GM21526 (cell line): ENCODE measurements around the gene NEXMIF.
A peak's percentile ranks its signal among the peaks of the same experiment; 100 is the strongest.
"Not testable (repeated sequence)": the region's sequence is repeated elsewhere in the genome, so short reads cannot be mapped to it uniquely, and the experiment has no call there.

Experiments used
- ATAC-seq: cut with Tn5 transposase; IDR thresholded peaks from one replicate; pipeline ENCODE4 v1.9.1; 2021; ENCODE audit warnings: moderate library complexity; ENCODE audit not compliant: unreplicated experiment, low FRiP score

Gene NEXMIF

DNA sequence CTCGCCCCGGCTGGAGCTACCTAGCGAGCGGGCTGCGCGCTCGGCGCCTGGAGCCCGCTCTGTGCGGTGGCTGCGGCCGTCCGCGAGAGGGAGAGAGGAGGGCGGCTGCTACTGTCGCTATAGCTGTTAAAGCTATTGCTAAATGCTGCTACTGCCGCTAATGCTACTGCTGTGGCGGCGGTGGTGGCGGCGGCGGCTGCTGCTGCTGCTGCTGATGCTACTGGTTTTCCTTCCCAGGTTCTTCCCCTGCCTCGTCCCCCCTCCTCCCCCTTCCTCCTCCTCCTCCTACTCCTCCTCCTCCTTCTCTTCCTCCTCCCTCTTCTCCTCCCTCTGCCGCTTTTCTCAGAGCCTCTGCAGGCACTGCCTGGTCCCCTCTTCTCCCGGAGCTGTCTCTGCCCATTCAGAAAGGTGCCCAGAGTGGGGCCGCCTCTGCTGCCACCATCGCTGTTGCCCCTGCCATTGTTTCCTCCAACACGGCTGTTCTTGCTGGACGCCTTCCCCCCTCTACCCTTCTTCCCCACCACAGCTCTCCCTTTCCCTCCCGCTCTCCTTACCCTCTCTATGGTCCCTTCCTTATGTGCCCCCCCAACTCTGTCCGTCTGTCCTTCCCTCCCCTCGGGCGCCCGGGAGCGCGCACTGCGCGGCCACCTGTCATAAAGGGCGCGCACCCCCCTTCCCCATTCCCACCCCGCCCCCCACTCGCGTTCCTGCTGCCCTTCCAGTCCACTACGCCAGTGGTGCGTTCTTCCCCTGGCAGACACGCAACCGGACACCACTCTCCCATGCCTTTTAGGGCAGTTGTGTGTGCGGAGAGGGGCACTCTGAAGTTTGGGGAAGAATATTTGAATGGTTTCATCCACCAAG lies at the start of gene NEXMIF:
Gene NEXMIF, minus strand, starts transcription at position 228 of the 864 bp plus-strand sequence.
- ATAC-seq: peak; percentile 49

DNA sequence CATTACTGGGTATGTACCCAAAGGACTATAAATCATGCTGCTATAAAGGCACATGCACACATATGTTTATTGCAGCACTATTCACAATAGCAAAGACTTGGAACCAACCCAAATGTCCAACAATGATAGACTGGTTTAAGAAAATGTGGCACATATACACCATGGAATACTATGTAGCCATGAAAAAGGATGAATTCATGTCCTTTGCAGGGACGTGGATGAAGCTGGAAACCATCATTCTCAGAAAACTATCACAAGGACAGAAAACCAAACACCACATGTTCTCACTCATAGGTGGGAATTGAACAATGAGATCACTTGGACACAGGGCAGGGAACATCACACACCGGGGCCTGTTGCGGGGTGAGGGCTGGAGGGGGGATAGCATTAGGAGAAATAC lies 36.7 kb upstream of the NEXMIF start:
- not testable (repeated sequence) for ATAC-seq

DNA sequence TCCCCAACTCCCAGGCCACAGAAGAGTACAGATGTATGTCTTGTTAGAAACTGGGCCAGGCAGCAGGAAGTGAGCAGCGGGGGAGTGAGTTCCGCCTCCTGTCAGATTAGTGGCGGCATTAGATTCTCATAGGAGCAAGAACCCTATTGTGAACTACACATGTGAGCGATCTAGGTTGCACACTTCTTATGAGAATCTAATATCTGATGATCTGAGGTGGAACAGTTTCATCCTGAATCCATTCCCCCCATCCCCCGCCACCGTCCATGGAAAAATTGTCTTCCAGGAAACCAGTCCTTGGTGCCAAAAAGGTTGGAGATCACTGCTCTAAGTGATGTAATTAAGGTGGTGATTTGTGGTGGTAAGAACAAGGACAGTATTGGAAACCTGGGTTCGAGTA lies 24.5 kb upstream of the NEXMIF start:
- ATAC-seq: no peak

DNA sequence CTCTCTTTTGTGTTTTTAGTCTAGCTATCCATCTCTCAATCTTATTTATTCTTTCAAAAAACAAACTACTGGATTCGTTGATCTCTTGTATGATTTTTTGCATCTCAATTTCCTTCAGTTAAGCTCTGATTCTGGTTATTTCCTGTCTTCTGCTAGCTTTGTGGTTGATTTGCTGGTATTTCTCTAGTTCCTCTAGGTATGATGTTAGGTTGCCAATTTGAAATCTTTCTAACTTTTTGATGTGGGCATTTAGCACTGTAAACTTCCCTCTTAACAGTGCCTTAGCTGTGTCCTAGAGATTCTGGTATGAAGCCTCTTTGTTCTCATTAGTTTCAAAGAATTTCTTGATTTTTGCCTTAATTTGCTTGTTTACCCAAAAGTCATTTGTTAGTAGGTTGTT lies 15.2 kb upstream of the NEXMIF start:
- no peak for ATAC-seq

DNA sequence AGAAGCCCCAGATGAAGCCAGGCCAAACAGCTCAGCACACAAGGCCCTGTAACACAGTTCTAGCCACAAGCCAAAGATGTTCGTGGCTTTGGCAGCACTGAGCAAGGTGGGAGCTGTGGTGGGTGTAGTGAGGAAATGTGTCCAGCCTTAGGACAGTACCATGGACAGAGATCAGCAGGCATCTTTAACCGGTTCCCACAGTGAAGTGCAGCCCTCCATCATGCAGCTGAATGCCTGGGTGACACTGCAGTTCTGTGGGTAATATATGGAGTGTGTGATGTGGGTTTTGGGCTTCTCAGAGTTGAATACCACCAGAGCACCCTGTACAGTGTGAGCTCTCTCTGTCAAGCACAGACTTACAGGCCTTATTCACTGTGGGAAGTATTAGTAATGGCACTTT lies 6.0 kb upstream of the NEXMIF start:
- ATAC-seq: no peak

DNA sequence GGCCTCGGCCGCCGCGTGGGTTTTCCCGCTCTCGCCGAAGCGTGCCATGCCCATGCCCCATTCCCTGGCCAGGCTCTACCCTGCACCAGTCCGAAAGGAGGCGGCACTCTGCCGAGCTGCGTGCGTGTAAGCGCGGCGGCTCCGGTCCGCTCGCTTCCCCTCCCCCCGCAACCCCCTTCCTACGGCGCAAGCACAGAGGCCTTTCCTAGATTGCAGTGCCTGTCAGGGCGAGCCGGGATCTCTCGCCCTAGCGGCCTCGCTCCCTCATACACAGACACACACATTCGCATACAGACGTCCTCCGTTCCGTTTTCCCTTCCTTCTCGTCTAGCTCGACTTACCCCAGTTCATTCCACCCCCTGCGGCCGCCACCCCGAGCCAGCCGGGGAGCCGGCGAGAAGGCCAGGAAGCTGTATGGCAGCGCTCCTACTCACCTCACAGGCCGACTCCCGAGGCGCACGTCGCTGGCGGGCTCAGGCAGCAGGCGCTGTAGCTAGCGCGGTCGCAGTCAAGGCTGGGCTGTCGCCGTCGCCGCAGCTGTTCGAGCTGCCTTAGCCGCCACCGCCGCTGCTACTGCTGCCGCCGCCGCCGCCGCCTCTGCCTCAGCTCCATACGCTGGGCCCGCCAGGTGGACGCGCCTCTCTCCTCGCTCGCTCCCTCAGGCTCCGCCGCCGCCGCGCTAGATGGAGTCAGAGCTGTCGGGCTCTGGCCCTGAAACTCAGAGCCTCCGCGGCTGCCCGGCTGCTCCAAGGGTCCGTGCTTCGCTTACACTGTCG lies 615 bp downstream of the NEXMIF start:
- ATAC-seq: peak; percentile 44

DNA sequence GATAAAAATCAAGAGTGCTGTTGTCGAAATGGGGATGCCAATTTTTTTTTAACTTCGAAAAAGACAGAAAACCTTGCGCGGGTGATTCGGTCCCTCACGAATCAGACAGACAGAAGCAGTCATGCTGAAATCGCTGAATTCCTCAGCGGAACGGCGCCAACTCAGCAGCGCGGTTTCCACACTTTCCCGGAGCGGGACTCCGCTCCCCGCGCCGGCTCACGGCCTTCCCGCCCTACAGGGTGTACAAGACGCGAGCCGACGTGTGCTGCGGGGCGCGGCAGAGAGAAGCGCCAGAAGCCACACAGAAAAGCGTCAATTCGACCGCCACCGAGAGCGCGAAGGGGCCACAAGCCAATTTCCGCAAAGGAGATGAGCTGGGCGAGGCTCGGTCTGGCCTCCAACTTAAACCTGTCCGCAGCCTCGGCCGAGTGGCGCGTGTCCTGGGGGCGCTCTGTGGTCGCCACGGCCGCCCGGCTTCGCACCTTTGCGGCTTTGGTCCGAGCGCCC lies 1.3 kb downstream of the NEXMIF start:
- peak; percentile 18 for ATAC-seq

DNA sequence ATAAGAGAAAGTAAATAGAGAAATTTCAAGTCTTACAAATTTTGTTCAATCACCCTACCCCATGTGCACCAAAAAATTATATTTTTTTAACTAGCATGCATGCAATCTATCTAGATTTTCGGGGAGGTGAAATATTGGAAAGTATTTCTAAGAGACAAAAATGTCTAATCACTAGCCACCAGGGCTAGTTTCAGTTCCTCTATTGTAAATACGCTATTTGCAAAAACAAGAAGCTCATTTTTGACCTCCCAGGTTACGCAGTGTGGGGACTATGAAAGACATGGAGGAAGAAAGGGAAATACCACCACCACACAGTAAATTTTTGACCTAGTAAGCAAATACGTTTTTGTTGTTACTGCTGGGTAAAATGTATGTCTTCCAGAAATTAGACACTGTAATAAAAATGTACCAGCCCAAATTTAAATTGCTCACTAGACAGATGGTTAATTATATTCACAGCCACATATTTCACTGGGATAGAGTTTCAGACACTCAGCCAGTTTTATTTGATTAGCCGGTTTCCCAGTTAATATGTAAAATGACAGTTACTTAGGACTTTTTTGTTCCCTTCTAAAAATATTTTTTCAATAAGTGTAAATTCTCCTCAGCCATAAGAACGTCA lies 2.2 kb downstream of the NEXMIF start:
- ATAC-seq: peak; percentile 64

DNA sequence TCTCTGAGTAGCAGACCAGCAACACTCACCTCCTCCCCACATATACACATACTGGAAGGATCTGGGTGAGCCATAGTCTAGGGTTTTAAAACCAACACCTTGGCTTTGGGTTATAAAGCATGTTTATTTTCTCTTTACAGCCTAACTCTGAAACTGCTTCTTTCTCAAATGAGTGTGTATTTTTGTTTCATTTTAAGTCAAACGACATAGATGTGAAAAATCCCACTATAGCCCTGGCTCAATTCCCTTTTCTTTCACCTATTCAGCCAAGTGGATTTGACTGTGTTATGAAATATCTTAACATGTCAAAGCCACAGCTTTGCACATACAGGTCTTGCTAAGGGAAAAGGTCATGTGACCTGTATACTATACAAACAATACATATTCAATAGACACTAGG lies 13.8 kb downstream of the NEXMIF start:
- no peak for ATAC-seq

DNA sequence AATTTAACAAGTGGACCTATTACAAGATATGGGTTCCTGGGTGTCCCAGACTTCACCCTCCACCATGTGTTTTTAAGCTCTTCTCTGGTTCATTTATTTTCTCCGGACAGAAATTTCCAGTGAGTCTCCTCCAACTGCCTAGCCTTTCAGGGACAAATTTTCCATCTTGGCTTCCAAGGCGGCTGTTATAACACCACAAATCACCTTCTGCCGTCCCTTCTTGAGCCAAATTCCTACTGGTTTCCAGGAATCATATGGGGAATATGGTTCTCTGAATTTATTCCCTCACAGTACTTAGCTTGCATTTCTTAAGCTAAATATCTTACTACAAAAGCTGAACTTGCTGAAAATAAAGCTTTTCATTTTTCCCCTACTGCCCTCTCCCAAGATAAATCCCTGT lies 18.8 kb downstream of the NEXMIF start:
- no peak for ATAC-seq

DNA sequence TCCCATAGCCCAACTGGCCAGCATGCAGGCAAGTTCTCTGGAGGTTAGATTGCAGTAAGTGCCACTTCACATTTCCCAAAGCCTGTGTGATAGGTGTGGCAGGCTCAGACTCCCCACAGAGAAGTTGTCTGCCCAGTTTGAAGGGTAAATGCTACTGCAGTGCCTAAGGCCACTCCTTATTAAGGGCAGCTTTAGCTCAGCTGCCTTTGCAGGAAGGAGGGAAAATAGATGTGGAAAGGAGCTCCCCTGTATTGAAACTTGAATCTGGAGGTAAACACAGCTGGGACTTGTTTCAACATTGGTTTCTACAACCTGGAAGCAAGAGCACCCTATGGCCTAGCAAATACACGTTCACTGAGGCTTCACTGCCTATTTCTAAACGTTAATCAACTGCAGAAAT lies 22.4 kb downstream of the NEXMIF start:
- no peak for ATAC-seq

DNA sequence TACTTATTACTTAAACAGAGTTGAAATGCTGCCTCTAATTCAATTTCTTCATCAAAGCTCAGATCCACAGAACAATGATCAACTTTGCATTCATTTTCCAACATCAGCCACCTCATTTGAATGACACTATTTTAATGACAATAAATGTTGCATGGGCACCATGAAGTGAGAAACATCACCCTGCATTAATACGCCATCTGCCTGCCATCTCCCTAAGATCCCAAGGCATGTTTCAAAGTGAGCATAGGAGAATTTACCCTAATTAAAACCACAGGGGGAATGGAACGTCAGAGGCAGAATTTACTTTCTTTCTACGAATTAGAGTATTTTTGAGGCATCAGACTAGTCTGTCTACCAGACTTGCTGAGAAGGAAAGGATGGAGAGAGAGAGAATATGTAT lies 32.7 kb downstream of the NEXMIF start:
- ATAC-seq: no peak

DNA sequence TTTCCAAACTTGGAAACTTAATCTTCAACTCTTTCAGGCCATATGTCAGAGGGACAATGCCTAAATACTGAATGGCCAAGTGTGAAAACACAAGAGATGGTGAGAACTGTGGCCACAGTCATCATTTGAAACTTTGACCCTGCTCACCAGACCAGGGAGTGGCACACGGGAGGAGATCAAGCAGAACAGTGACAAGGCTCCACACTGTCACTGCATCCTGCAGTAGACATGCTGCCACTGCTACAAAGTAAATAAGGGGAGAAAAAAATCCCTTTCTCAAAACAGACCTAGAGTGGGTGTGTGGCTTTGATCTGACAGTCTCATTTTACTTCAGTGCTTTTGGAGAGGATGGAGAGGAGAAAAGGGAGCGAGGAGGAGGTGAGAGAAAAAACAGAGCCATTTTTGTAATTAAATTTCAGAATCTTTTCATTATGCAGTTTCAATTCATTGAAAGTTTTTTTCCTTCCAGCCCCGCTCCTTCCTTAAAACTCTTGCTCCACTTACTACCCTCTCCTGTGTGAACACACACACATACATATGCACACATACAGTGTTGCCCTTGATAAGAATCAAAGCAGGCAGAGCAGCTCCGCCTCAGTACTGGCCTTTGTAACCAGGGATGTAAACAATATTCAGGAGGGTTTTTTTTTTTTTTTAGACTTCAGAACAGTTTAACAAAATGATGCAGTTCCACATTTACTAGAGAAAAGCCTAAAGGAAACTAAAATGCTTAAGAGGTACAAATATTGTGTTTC lies 34.4 kb downstream of the NEXMIF start:
- peak; percentile 89 for ATAC-seq

DNA sequence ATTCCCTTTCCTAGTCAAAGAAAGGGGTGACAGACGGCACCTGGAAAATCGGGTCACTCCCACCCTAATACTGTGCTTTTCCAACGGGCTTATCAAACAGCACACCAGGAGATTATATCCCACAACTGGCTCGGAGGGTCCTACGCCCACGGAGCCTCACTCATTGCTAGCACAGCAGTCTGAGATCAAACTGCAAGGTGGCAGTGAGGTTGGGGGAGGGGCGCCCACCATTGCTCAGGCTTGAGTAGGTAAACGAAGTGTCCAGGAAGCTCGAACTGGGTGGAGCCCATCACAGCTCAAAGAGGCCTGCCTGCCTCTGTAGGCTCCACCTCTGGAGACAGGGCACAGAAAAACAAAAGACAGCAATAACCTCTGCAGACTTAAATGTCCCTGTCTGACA lies 42.9 kb downstream of the NEXMIF start:
- ATAC-seq: not testable (repeated sequence)

DNA sequence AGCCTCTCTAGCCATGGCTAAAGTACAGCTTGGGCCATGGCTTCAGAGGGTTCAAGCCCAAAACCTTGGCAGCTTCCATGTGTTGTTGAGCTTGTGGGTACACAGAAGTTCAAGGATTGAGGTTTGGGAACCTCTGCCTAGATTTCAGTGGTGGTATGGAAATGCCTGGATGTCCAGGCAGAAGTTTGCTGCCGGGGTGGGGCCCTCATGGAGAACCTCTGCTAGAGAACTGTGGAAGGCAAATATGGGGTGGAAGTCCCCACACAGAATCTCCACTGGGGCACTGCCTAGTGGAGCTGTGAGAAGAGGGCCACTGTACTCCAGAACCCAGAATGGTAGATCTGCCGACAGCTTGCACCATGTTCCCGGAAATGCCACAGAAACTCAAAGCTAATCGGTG lies 59.5 kb downstream of the NEXMIF start:
- ATAC-seq: no peak

DNA sequence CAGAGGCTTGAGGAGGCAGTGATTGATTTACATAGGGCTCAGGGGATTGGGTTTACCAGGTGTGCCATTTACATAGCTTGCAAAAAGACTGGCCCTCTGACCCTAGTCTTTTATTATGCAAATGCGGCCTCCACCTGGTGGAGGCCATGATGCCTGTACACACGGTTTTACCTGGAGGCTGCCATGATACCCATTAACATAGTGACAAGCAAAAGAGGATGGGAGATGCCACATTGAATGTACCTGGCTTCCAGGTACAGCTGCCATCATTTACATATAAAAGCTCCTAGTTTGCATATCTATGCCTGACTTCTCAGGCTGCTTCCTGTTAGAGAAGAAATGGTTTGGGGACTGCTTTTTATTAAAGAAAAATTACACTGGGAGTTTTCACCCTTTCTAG lies 72.0 kb downstream of the NEXMIF start:
- no peak for ATAC-seq

DNA sequence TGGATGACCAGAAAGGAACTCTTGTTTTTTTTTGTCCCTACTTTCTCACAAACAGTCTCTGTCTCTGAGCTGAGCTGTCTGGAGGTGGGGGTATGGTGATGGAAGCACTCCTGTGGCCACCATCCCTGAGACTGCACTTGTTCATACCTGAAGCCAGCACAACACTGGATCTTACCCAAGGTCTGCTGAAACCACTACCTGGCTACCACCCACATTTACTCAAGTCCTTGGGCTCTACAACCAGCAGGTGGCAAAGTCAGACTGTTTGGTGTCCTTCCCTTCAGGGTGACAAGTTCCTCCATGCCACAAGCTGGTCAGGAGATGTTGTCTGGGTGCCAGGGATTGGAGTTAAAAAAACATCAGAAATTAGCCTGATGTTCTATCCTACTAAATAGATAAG lies 89.7 kb downstream of the NEXMIF start:
- no peak for ATAC-seq

DNA sequence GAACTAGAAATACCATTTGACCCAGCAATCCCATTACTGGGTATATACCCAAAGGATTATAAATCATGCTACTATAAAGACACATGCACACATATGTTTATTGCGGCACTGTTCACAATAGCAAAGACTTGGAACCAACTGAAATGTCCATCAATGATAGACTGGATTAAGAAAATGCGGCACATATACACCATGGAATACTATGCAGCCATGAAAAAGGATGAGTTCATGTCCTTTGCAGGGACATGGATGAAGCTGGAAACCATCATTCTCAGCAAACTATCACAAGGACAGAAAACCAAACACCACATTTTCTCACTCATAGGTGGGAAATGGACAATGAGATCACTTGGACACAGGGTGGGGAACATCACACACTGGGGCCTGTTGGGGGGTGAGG lies 105.5 kb downstream of the NEXMIF start:
- ATAC-seq: not testable (repeated sequence)

DNA sequence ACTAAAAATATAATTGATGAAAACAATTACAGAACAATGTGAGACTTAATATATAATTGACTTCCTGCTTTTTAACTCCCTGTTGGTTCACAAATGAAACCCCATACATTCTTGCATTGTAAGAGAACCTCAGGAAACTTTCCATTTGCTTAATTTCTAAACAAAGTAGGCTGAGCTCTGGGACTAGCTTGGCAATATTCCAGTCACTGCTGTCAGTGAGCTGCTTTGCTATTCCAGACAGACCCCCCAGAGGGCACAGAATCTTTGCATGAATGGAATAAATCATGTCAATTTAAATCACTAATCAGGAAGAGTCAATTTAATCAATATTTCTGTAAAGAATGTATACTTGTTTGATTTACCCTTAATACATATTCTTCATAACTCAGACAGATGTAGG lies 110.6 kb downstream of the NEXMIF start:
- no peak for ATAC-seq

DNA sequence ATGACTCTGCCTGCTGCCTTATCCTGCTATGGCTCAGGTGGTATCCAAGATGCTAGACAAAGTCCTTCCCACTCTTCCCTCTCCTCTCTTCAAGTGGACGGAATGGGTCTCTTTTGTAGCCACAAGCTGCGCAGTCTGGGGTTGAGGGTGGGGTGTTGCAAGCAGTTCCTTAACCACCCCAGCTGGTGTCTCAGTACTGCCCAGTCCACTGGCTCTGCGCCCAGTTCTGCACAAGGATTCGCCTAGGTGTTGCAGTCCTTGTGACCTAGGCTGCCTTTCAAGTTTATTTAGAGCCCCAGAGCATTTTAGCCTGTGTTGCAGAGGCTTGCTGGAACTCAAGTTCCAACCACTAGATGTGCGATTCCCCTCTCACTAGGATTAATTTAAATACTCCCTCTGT lies 120.7 kb downstream of the NEXMIF start:
- ATAC-seq: no peak
